HG03175 (cell line): ENCODE data around the gene OAS1.

Source experiments
- ATAC-seq: cut with Tn5 transposase; IDR thresholded peaks from one replicate; pipeline ENCODE4 v1.9.1; 2021; ENCODE audit warnings: mild to moderate bottlenecking, moderate library complexity; ENCODE audit not compliant: unreplicated experiment

OAS1 gene

DNA sequence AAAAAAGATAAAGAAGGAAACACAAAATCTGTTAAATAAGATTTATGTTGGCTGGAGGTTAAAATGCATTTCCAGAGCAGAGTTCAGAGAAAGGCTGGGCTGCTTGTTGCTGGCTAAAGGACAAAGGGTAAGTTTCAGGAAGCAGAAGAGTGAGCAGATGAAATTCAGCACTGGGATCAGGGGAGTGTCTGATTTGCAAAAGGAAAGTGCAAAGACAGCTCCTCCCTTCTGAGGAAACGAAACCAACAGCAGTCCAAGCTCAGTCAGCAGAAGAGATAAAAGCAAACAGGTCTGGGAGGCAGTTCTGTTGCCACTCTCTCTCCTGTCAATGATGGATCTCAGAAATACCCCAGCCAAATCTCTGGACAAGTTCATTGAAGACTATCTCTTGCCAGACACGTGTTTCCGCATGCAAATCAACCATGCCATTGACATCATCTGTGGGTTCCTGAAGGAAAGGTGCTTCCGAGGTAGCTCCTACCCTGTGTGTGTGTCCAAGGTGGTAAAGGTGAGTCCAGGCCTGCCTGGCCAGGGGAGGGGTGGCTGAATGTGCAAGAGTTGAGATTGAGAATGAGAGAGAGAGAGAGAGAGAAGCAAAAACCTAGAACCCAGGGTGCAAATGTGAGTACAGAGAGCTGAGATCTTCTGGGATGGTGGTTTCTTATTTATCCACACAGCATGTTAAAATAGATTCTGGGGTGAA, at the start of gene OAS1:
Gene OAS1 (plus strand): TSS at position 251 of the 703 bp plus-strand sequence. CDS start 78 bp downstream, at position 329.
- peak; percentile 65 for ATAC-seq

DNA sequence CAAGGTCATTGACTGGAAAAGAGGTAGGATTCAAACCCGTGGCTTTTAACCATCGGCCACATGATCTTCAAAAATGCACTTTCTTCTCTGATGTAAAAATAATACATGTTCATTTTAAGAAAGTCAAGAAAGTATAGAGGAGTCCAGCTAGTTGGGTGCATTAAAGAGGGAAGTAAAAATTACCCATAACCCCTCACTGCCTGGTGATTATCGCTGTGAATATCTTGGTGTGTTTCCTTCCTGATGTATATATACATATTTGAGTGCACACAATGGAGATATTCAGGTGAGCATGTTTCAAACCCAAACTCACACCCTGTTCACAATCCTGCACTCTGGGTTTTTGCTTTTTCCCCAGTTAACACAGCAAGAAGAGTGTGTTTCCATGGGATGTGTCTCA, 47.5 kb upstream of the OAS1 start:
- ATAC-seq, result no peak

DNA sequence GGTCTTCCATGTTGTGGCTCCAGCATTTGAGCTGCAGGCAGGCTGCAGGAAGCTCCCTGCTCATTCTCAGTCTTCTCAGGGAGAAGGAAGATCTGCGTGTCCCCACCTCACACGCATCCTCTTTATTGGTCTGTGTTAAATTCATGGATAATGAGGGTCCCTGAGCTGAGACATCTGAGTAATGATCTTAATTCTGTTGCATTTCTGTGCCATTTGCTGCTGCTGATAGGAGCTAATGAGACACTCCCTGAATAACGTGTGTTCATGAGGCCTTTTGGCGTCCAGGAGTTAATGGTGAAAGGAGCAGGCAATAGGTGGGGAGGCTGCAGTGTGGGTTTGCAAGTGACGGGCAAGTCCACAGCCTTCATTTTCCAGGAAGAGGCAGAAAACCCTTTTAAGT, 46.6 kb upstream of the OAS1 start:
- no peak for ATAC-seq

DNA sequence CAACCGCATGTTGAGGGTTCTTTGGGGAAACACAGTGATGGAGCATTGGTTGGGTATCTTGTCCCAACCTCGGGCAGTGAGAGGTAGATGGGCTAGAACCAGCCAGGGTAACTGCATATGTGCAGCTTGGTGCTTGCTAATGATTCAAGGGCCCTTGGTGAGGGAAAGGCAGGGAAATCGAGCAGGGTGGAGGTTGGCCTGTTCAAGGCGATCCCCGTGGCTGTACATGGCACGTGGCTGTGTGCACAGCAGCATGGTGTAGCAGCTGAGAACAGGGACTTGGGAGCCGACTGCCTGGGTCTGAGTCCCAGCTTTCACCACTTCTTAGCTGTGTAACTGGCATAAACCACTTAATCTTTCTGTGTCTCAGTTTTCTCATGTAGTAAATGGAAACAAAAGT, 45.5 kb upstream of the OAS1 start:
- ATAC-seq, result no peak

DNA sequence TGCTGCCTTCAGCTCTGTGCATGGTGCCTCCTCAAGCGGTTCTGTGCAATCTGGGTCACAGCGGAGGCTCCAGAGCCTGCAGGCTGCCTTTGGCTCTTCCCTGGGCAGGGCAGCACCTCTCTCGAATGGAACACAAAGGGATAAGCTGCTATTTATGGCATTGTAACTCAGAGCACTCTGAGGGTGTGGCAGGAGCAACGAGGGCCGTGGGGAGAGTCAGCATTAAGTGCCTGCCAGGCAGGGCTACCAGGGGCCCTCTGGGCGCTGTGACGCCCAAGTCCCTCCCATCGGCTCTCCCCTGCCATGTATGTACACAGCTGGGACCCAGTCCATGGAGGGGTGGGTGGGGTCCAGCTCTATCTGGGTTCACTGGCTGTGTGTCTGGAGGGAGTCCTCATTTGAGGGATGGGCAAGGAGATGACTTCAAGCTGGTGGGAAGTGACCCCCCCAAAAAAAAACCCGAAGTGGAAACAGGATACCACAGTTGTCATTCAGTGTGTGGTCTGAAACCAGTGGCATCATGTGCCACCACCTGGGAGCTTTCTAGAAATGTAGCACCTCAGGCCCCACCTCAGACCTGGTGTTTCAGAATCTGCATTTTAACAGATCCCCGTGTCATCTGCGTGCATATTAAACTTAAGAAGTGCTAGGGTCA, 44.0 kb upstream of the OAS1 start:
- ATAC-seq, result no peak

GRCh38 chr12:112868459-112869041, 38.2 kb upstream of the OAS1 start:
- ATAC-seq, result no peak

DNA sequence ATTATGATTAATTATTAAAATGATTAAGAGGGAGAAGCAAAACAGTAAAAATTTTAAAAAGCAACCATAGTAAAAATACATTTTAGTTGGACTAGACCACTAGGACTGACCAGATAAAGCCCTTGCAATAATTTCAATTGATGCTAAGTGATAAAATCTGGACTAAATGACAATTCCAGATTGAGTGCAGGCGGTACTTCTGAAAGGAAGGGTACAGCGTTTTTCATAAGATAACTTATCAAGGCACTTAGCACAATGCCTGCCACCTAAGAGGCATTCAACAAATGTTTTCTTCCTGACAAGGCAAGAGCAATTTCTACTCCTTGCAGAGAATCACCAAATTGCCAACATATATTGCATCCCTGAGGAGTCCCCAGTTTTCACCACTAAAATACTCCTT, 37.7 kb upstream of the OAS1 start:
- no peak for ATAC-seq

- no peak for ATAC-seq
Measured at GRCh38 chr12:112869778-112870177, 37.0 kb upstream of the OAS1 start.

DNA sequence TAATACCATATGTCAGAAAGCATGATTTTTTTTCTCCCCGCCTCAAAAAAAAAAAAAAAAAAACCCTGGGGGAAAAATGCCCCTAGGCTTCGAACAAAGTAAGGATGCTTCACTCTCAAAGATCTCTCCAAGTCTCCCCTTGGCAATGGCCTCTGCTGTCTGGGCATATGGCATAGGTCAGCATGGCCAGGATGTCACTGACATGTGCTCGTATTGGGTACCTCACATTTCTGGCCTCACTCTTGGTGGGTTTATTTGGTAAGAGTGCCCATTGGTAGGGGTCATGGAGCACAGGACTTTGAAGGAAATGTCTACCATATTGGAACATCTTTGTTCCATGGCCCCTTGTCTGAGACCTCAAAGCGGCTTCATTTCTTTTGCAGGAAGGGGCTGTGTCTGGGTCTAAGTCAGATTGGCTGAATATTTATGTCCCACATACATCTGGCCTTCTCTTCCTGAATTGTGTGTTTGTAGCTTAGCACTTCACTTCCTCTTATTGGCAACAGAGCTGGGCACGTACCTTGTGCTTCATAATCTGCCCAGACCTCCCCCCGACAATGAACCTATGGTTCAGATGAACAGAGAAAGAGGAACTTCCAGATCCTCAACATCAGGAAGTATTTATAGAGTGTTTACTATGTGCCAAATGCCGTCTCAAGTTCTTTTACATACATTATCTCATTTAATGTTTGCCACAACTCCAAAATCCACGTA, 36.3 kb upstream of the OAS1 start:
- no peak for ATAC-seq

DNA sequence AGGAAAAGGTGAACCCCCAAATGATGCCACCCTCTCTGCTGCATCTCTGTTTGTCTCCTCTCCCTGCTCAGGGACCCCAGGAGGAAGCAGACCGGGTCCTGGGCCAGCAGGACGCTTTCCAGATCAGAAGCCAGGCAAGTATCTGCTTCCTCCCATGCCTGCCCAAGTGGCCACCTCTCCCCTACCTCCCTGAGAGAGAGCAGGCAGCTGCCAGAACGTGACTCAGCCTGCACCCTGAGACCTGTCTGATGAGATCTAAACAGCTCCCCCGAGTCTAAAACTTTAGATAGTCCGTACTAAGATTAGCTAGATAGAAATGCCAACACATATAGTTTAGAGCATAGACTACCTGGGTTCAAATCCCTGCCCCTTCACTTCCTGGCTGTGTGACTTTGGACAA, 31.2 kb upstream of the OAS1 start:
- no peak for ATAC-seq

GRCh38 chr12:112876506-112876905, 30.3 kb upstream of the OAS1 start:
- ATAC-seq, result no peak

DNA sequence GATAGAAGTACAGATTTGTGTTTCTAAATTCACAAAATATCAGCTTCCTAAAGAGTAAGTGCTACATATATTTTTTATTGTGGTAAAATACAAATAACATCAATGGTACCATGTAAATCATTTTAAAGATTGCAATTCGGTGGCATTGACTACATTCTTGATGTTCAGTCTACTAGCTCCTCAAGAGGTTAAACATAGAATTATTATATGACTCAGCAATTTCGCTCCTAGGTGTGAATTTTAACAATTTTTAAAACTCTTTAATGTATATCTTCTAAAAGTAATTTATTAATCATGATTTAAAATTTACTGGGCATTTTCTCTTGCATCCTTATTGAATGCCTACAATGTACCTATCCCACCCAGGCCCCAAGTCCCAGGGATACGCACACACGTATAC, 29.8 kb upstream of the OAS1 start:
- ATAC-seq, result no peak

GRCh38 chr12:112878488-112878887, 28.3 kb upstream of the OAS1 start:
- no peak for ATAC-seq

GRCh38 chr12:112879191-112879705, 27.5 kb upstream of the OAS1 start:
- no peak for ATAC-seq

- no peak for ATAC-seq
Measured at GRCh38 chr12:112881602-112882001, 25.2 kb upstream of the OAS1 start.

- ATAC-seq, result no peak
Measured at GRCh38 chr12:112885236-112885635, 21.5 kb upstream of the OAS1 start.

DNA sequence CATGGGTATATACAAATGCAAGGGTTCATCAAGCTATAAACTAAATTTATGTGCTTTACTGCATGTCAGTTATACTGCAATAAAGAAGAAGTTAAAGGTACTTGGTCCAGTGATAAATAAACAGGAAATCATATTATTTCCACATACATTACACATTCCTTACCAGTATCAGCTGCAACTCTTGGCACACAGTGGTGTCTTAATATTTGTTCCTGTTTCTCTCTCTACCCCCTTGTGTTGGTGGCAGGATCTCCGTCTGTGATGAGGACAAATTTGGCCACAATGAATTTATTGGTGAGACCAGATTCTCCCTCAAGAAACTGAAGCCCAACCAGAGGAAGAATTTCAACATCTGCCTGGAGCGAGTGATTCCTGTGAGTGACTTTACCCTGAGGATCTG, 19.2 kb upstream of the OAS1 start:
- no peak for ATAC-seq

DNA sequence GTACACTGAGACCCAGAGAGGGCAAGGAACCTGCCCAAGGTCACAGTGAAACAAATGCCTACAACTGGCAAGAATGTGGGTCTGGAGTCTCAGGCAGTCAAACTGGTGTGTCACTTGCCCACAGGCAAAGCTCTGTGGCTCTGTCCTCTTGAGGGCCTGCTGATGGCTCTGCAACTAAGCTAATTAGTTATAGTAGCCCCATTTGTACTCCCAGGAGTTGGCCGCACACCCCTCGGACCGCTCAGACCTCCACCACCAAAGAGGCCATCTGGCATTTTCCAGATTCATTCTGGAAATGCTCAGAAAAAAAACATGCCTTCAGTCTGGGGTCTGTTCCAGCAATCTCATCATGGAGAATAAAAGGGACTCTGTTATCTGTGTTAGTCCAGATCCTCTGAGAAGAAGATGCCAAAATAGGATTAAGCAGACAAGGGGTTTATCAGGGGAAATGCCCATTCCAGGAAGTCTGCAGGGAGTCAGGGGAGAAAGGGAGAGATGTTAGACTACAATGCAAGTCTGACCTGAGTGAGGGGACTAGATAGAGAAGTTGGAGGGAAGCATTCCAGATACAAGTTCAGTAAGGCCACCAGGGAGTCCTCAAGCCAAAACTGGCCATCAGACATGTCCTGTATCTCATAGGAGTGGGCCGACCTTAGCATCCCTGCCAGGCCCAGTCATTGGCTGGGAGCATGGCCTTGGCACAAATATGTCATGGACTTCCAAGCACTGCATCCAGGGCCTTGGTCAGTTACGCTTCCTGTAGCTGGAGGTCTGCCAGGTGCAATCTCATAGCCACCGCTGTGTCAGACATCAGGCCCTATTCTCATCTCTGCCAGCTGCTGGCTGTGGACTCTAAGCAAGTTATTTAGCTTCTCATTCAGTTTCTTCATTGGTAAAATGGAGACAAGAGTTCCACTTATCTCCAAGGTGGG, 15.4 kb upstream of the OAS1 start:
- no peak for ATAC-seq

DNA sequence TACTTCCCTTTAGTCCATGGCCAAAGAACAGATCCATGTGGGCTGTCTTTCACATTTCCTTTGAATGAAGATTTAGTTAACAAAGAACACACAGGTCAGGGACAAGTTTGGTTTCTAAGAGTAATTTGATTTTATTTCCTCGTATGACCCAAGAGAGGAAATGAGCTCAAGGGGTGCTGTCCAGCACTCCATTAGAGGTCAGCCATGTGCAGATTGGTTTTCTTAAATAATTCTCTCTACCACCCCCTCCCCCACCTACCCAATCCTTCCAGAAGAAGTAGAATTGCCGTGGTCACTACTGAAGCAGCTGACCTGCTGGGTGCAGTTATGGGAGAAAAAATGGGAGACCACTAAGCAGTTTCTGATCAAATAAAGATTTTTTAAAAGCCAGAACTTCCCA, 13.9 kb upstream of the OAS1 start:
- ATAC-seq, result no peak

DNA sequence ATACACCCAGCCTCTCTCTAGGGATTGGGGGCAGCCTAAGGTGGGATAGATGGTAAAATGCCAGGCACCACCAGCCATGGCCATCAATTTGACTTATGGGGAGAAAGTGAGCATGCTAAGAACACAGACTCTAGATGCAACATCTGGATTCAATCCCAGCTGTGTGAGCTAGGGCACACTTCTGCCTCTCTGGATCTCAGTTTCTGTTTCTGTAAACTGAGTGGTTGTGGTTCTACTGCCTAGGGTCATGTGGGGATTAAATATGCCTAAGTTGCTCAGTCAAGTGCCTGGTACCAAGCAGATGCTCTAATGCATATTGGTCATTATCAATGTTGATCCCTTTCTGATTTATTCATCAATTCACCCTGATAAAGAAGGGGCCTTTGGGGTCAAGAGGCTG, 12.6 kb upstream of the OAS1 start:
- no peak for ATAC-seq
